Ovary (tissue), 3 donors: Measurements from ENCODE around the gene KRTAP5-2.

Experiments
- POLR2A ChIP-seq: fragments of 450-650 bp; IDR thresholded peaks from one replicate; pipeline ENCODE4 v1.6.1; 2017; ENCODE audit warnings: antibody characterized with exemption, mild to moderate bottlenecking, moderate library complexity
- TF ChIP-seq, protein P1 (sequence below), 3 donors: fragments of 450-650 bp in 2 of 3; fragments of 200-600 bp in 1 of 3; IDR thresholded peaks; one replicate each; pipeline versions ENCODE4 v1.5.1 to v1.8.0; 2016 to 2022; ENCODE audit warnings: antibody characterized with exemption in 3 of 3, mild to moderate bottlenecking in 1 of 3
- donor health status: DM: no; HTN: no; CAD: no.

DNA sequence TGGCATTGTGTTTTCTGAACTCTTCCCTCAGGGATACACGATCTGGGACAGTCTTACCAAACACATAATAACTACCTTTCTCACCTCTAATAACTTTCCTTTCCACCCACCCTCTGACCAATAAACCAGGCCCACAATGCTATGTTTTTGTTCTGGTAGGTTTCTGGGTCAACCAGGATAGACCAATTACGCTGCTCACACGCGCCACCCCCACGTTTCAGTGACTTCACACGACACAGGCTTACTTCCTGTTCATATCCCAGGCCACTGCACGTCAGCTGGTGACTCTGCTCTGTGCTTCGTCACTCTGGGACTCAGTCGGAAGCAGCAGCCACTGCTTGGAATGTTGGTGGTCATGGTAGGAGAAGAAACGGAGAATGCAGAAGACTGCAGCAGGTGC lies 21.4 kb upstream of the KRTAP5-2 start:
- TF ChIP-seq POLR2A, result no peak
- TF ChIP-seq, protein P1, sequence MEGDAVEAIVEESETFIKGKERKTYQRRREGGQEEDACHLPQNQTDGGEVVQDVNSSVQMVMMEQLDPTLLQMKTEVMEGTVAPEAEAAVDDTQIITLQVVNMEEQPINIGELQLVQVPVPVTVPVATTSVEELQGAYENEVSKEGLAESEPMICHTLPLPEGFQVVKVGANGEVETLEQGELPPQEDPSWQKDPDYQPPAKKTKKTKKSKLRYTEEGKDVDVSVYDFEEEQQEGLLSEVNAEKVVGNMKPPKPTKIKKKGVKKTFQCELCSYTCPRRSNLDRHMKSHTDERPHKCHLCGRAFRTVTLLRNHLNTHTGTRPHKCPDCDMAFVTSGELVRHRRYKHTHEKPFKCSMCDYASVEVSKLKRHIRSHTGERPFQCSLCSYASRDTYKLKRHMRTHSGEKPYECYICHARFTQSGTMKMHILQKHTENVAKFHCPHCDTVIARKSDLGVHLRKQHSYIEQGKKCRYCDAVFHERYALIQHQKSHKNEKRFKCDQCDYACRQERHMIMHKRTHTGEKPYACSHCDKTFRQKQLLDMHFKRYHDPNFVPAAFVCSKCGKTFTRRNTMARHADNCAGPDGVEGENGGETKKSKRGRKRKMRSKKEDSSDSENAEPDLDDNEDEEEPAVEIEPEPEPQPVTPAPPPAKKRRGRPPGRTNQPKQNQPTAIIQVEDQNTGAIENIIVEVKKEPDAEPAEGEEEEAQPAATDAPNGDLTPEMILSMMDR (IDR thresholded peaks at IDR 0.05), result no peak
